DOHH2 (cell line): ENCODE results near the gene SLC9A9.

Source experiments
- H3F3A ChIP-seq: fragments of 200-600 bp; sonication (generic), shearing (Covaris generic); 2 replicates; pipeline ENCODE4 v1.6.0; 2016; ENCODE audit warnings: antibody characterized with exemption, mild to moderate bottlenecking; ENCODE audit not compliant: control insufficient read depth, insufficient read depth
- H3K27ac ChIP-seq: fragments of 200-600 bp; sonication (generic); 2 replicates; pipeline ENCODE4 v1.5.1; 2014; ENCODE audit warnings: low read depth, mild to moderate bottlenecking, low read length, moderate library complexity
- H3K27me3 ChIP-seq: fragments of 200-600 bp; sonication (generic); 2 replicates; pipeline ENCODE4 v1.6.1; 2014; ENCODE audit warnings: mild to moderate bottlenecking, low read length, mixed read lengths; ENCODE audit not compliant: control insufficient read depth
- H3K36me3 ChIP-seq: fragments of 200-600 bp; sonication (generic); 2 replicates; pipeline ENCODE4 v1.6.1; 2014; ENCODE audit warnings: mild to moderate bottlenecking, low read length, moderate library complexity, mixed read lengths; ENCODE audit not compliant: control insufficient read depth
- H3K4me1 ChIP-seq: fragments of 200-600 bp; sonication (generic); 2 replicates; pipeline ENCODE4 v1.6.1; 2014; ENCODE audit warnings: mild to moderate bottlenecking, low read length, mixed read lengths; ENCODE audit not compliant: control insufficient read depth
- H3K4me2 ChIP-seq: fragments of 200-600 bp; sonication (generic); 2 replicates; pipeline ENCODE4 v1.6.0; 2014; ENCODE audit warnings: mild to moderate bottlenecking, low read length, moderate library complexity
- H3K4me3 ChIP-seq: fragments of 200-600 bp; sonication (generic); 2 replicates; pipeline ENCODE4 v1.5.1; 2014; ENCODE audit warnings: mild to moderate bottlenecking, low read length, mixed read lengths
- H3K79me2 ChIP-seq: fragments of 200-600 bp; sonication (generic); 2 replicates; pipeline ENCODE4 v1.6.1; 2014; ENCODE audit warnings: mild to moderate bottlenecking, low read length, mixed read lengths; ENCODE audit not compliant: control insufficient read depth
- H3K9me2 ChIP-seq: fragments of 200-600 bp; sonication (generic); replicated peaks from 2 replicates; pipeline ENCODE4 v1.6.1; 2014; ENCODE audit warnings: mild to moderate bottlenecking, low read length, mixed read lengths; ENCODE audit not compliant: control insufficient read depth
- H3K9me3 ChIP-seq: fragments of 200-600 bp; sonication (generic); 2 replicates; pipeline ENCODE4 v1.6.1; 2014; ENCODE audit warnings: antibody characterized with exemption, low read length, mixed read lengths; ENCODE audit not compliant: control insufficient read depth, insufficient read depth
- H4K20me1 ChIP-seq: fragments of 200-600 bp; sonication (generic); 2 replicates; pipeline ENCODE4 v1.6.0; 2014; ENCODE audit warnings: low read depth, mild to moderate bottlenecking, antibody characterized with exemption, low read length, moderate library complexity; ENCODE audit not compliant: control insufficient read depth, insufficient read depth
- EZH2phosphoT487 ChIP-seq: fragments of 200-600 bp; sonication (generic); IDR thresholded peaks from 2 replicates; pipeline ENCODE4 v1.6.1; 2017; ENCODE audit warnings: borderline replicate concordance, mild to moderate bottlenecking, antibody characterized with exemption, low read length, moderate library complexity, mixed read lengths
- TF ChIP-seq, protein P1 (sequence below): fragments of 200-600 bp; sonication (generic); IDR thresholded peaks from one replicate; pipeline ENCODE4 v1.5.1; 2014; ENCODE audit warnings: antibody characterized with exemption, mild to moderate bottlenecking, low read depth, low read length; ENCODE audit not compliant: poor library complexity, severe bottlenecking

SLC9A9 gene

DNA sequence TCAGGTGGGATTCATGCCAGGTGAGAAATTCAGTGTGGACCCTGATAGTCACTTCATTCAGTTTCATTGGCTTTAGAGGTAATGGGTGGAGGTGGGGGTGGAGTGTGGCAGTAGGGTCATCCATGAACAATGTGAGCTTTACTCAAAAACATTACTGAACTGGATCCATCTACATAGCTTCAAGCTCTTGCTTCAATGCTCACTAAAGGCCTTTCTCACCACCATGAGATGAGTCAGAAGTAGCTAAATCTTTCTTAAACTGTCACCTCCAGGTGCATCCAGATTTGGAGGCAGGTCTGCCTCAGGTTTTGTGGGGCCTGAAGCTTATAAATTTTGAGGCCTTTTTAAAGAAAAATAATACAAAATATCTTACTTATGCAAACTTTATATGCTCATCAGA is 365.1 kb downstream of the SLC9A9 start:
- no peaks in the 10 kb centered on the region for H3F3A ChIP-seq
- H4K20me1 ChIP-seq, result no peaks in the 10 kb centered on the region
- no peaks in the 10 kb centered on the region for H3K79me2 ChIP-seq
- no peak overlapping the region for H3K4me2 ChIP-seq
- no peaks in the 10 kb centered on the region for H3K9me2 ChIP-seq
- TF ChIP-seq, protein P1, sequence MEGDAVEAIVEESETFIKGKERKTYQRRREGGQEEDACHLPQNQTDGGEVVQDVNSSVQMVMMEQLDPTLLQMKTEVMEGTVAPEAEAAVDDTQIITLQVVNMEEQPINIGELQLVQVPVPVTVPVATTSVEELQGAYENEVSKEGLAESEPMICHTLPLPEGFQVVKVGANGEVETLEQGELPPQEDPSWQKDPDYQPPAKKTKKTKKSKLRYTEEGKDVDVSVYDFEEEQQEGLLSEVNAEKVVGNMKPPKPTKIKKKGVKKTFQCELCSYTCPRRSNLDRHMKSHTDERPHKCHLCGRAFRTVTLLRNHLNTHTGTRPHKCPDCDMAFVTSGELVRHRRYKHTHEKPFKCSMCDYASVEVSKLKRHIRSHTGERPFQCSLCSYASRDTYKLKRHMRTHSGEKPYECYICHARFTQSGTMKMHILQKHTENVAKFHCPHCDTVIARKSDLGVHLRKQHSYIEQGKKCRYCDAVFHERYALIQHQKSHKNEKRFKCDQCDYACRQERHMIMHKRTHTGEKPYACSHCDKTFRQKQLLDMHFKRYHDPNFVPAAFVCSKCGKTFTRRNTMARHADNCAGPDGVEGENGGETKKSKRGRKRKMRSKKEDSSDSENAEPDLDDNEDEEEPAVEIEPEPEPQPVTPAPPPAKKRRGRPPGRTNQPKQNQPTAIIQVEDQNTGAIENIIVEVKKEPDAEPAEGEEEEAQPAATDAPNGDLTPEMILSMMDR, result no peak
- TF ChIP-seq EZH2phosphoT487, result no peak
- no peaks in the 10 kb centered on the region; the same call in 1 of the 2 replicates for H3K27me3 ChIP-seq
- H3K4me3 ChIP-seq, result no peak overlapping the region
- H3K36me3 ChIP-seq, result no peaks in the 10 kb centered on the region
- no peaks in the 10 kb centered on the region for H3K9me3 ChIP-seq
- H3K27ac ChIP-seq, result no peak overlapping the region
- no peaks in the 10 kb centered on the region for H3K4me1 ChIP-seq

DNA sequence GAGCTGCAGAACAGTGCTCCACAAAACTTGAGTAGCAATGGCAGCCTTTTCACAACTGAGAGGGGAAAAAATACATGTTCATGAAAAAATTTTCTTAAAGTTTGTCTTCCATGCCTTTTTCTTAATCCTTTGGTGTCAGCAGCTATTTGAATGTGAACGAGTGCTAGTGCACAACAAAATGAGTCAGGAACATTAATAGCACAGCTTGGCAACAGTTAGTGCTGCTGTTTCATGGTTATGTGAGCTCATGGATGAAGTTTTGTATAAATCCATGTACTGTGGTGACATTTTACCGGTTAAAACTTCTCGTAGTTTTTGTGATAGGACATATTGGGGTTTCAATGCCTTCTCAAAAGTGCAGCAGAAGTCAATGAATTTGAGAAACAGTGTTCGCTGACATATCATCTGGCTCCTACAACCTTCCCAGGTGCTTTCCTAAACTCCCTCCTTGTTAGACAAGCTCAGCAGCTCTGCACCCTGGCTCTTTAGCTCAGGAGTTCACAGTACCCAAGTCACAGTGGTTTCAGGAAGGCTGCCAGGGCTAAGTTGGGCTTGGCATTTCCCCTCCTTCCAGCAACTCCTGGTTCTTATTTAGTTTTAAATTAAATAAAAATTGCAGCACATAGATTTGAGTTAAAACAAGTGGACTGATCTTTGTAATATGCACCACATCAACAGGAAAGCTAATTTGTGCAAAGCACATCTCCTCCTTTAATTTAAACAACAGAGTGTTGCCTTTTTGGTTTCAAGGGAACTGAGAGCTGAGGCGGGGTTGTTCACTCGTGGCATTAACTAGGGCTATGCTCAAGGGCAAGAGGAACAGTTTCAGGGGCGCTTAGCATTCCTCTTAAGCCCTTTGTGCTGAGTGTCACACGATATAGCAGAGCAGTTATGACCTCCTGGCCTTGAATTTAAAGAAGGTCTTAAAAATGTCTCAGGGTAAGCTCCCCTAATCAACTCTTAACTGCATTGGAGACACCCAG is 365.9 kb downstream of the SLC9A9 start:
- H3K4me2 ChIP-seq, result no peak overlapping the region
- TF ChIP-seq EZH2phosphoT487, result no peak
- TF ChIP-seq, protein P1, result no peak
- H3K27me3 ChIP-seq, result no peaks in the 10 kb centered on the region; the same call in 1 of the 2 replicates
- no peaks in the 10 kb centered on the region for H3K9me2 ChIP-seq
- H3K27ac ChIP-seq, result no peak overlapping the region
- no peaks in the 10 kb centered on the region for H3K79me2 ChIP-seq
- no peaks in the 10 kb centered on the region for H3K4me1 ChIP-seq
- no peaks in the 10 kb centered on the region for H3K36me3 ChIP-seq
- no peak overlapping the region for H3K4me3 ChIP-seq
- H4K20me1 ChIP-seq, result no peaks in the 10 kb centered on the region
- H3K9me3 ChIP-seq, result no peaks in the 10 kb centered on the region
- no peaks in the 10 kb centered on the region for H3F3A ChIP-seq

DNA sequence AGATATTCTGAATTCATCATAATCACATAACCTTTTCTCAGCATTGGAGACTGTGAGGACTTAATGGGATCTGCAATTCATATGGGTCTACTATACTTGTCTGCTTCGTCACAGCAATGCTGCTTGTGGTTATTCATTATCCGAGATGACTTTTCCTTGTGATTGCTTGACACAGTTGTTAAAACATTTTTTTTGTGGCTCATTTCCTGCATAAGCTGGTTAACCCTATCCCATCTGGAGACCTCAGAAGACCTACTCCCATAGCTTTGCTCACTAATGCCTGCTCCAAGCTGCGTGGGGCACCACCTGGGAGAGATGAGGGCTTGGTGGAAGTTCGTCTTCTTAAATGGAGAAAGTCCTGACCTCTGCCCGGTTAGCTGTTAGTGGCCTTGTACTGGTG is 367.9 kb downstream of the SLC9A9 start:
- Histone ChIP-seq H3K27me3 (no peaks in the 10 kb centered on the region; the same call in 1 of the 2 replicates), H3K79me2 (no peaks in the 10 kb centered on the region), H3K9me2 (no peaks in the 10 kb centered on the region), H3K4me2 (no peak overlapping the region), H3K4me3 (no peak overlapping the region), H3K4me1 (no peaks in the 10 kb centered on the region), H3K36me3 (no peaks in the 10 kb centered on the region), H3F3A (no peaks in the 10 kb centered on the region), H3K9me3 (no peaks in the 10 kb centered on the region), H4K20me1 (no peaks in the 10 kb centered on the region), H3K27ac (no peak overlapping the region)
- TF ChIP-seq, protein P1, result no peak
- no peak for TF ChIP-seq EZH2phosphoT487
